Spleen (tissue), 11 donors: Measurements from ENCODE around the gene GALNT15. TPM values are rescaled to one million over a fixed set of nuclear protein-coding genes. Genes with fewer than 3 reads are reported as not detected.

Experiments
- DNase-seq: peaks from one replicate; pipeline ENCODE4 v3.0.0-alpha.2; 2020
- H3K27ac ChIP-seq, 8 donors: fragments of 200-600 bp; sonication (generic) in 7 of 8; 1 replicate in 4 of 8; 2 replicates in 4 of 8; pipeline versions ENCODE4 v1.5.0 to v1.8.0; 2016 to 2021; ENCODE audit warnings: inconsistent platforms in 4 of 8, mild to moderate bottlenecking in 4 of 8, moderate library complexity in 1 of 8
- H3K27me3 ChIP-seq, 7 donors: fragments of 200-600 bp; sonication (generic) in 6 of 7; replicated peaks in 1 of 7; 1 replicate in 4 of 7; 2 replicates in 3 of 7; pipeline versions ENCODE4 v1.5.0 to v1.8.0; 2016 to 2021; ENCODE audit warnings: inconsistent platforms in 3 of 7, mild to moderate bottlenecking in 1 of 7
- H3K36me3 ChIP-seq, 6 donors: fragments of 200-600 bp; sonication (generic) in 5 of 6; 1 replicate in 4 of 6; 2 replicates in 2 of 6; pipeline versions ENCODE4 v1.5.0 to v1.8.0; 2016 to 2021; ENCODE audit warnings: inconsistent platforms in 2 of 6
- H3K4me1 ChIP-seq, 6 donors: fragments of 200-600 bp; sonication (generic) in 5 of 6; 1 replicate in 3 of 6; 2 replicates in 3 of 6; pipeline versions ENCODE4 v1.5.0 to v1.8.0; 2016 to 2021; ENCODE audit warnings: inconsistent platforms in 3 of 6
- H3K4me3 ChIP-seq, 8 donors: fragments of 200-600 bp; sonication (generic) in 7 of 8; 1 replicate in 4 of 8; 2 replicates in 4 of 8; pipeline versions ENCODE4 v1.5.0 to v1.8.0; 2016 to 2021; ENCODE audit warnings: inconsistent platforms in 4 of 8, mild to moderate bottlenecking in 4 of 8, moderate library complexity in 2 of 8
- H3K9me3 ChIP-seq, 8 donors: fragments of 200-600 bp; sonication (generic) in 7 of 8; 1 replicate in 4 of 8; 2 replicates in 4 of 8; pipeline versions ENCODE4 v1.5.0 to v1.8.0; 2016 to 2021; ENCODE audit warnings: inconsistent platforms in 4 of 8
- CTCF ChIP-seq, 11 experiments: fragments of 200-600 bp in 7 of 11; fragments of 450-650 bp in 4 of 11; sonication (generic) in 4 of 11; IDR thresholded peaks in 8 of 11; conservative IDR thresholded peaks in 3 of 11; 1 replicate in 7 of 11; 2 replicates in 4 of 11; pipeline versions ENCODE4 v1.4.0 to v1.8.0; 2016 to 2021; ENCODE audit warnings: antibody characterized with exemption in 11 of 11, inconsistent platforms in 4 of 11, mild to moderate bottlenecking in 1 of 11
- POLR2A ChIP-seq, 3 donors: fragments of 450-650 bp; IDR thresholded peaks; one replicate each; pipeline ENCODE4 v1.5.1; 2017; ENCODE audit warnings: antibody characterized with exemption in 3 of 3, mild to moderate bottlenecking in 1 of 3
- POLR2AphosphoS5 ChIP-seq, 3 donors: sonication (generic); formaldehyde crosslinking; IDR thresholded peaks; one replicate each; pipeline ENCODE4 v1.5.1; 2017; ENCODE audit warnings: antibody characterized with exemption in 3 of 3
- WGBS, 5 donors: extraction: QIAGEN DNeasy Blood & Tissue Kit in 3 of 5; methylation state at CpG; one replicate each; pipeline versions ENCODE4 v1.1.5 to v1.1.7; 2013 to 2018; 5-methylcytosine and 5-hydroxymethylcytosine counted together
- intact Hi-C: fragments of 100-400 bp; cut with DNase I; formaldehyde crosslinking; loops from one replicate; pipeline ENCODE4 v1.15.0; 2023; ENCODE audit warnings: low total_unique reads
- polyA plus RNA-seq, 3 donors: library from polyadenylated mRNA; stranded (reverse); fragments of 200-250 nt; gene quantifications; one replicate each; pipeline ENCODE4 v1.2.1, GENCODE V29; 2013
- total RNA-seq, 7 donors: library from RNA; depleted of rRNA in 3 of 7; stranded (reverse); fragments of >200 nt in 3 of 7; fragmentation: NEBNext Ultra II Directional in 4 of 7; extraction: Animal tissue kit (Norgen Biotek cat#: 25700) in 4 of 7; gene quantifications; one replicate each; pipeline versions ENCODE4 v1.1.0 to v1.2.1, GENCODE V29; 2016 to 2021
- donor health status: healthy with polysubstance abuse.
- donor health status: DM: no; HTN: no; CAD: no; lungs with moderate emphysema.
- donor health status: DM: no; HTN: no; CAD: no.
- donor health status: Bipolar disorder and iron deficiency.
- donor health status: healthy.
- donor health status: DM: no; HTN: no; CAD: no.
- donor health status: DM: yes; HTN: yes; CAD: no.

GALNT15 gene
- total and polyA plus RNA-seq, 10 donors: 2.5 to 147 (median 42.1) TPM

DNA sequence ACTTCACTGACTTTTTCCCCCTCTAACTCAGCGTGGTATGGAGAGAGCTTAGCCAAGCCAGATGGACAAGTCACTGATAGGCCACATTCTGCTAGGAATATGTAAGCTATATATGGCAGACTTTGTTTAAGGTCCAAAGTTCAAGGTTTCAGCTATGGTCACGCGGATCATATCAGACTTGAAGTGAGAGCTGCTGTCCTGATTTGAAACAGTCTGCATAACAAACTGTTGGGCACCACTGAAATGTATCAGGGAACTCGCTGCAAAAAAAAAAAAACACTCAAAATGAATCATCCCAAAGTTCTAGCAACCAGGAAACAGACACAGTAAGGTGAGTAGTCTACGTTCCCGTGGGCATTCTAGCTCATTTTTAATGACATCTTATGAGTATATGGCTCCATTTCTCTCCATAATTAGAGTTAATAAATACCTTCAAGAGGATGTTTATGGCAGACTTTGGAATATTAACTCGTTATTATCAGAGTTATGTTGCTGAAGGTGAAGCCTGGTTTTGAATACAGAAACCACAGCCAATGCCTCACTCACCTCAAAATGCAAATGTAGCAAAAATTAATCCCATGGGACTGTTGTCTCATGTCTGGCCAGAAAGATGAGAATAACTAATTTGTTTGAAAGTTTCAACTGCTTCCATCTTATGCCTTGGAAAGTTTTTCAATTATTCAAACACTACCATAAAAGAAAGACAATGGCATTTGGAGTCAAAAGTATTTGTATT is 77.9 kb downstream of the GALNT15 start:
- Histone ChIP-seq H3K9me3 (no peaks in the 10 kb centered on the region), H3K27ac (no peak overlapping the region), H3K36me3 (peaks cover 0 to 8% (median 0%) of the 10 kb centered on the region in 6 donors), H3K27me3 (no peaks in the 10 kb centered on the region), H3K4me1 (peaks cover 3 to 15% (median 7%) of the 10 kb centered on the region in 6 donors), H3K4me3 (no peak overlapping the region)
- DNase-seq: no peak
- 67 to 73% (median 70%) methylated on average over 7 of the region's 7 CpGs for WGBS, 5 donors
- TF ChIP-seq POLR2AphosphoS5 (IDR thresholded peaks at IDR 0.05): no peak
- TF ChIP-seq POLR2A (IDR thresholded peaks at IDR 0.05): no peak
- no peak for TF ChIP-seq CTCF (IDR thresholded peaks at IDR 0.05 in 8 of 11, conservative IDR thresholded peaks at IDR 0.05 in 3 of 11)
- intact Hi-C loops: no loop called here

GRCh38 chr3:16252988-16253387 is 78.5 kb downstream of the GALNT15 start:
- Histone ChIP-seq H3K9me3 (no peaks in the 10 kb centered on the region), H3K4me1 (peaks cover 0 to 10% (median 3%) of the 10 kb centered on the region in 6 donors), H3K27me3 (no peaks in the 10 kb centered on the region), H3K36me3 (peaks cover 0 to 11% (median 0%) of the 10 kb centered on the region in 6 donors), H3K4me3 (no peak overlapping the region), H3K27ac (peak overlapping the region in 2 of 8 donors; percentile 60 to 78)
- no peak for TF ChIP-seq POLR2A (IDR thresholded peaks at IDR 0.05)
- TF ChIP-seq POLR2AphosphoS5 (IDR thresholded peaks at IDR 0.05): no peak
- TF ChIP-seq CTCF (IDR thresholded peaks at IDR 0.05 in 8 of 11, conservative IDR thresholded peaks at IDR 0.05 in 3 of 11): no peak
- WGBS, 5 donors: 61 to 84% (median 69%) methylated on average over 2 of the region's 2 CpGs
- DNase-seq: no peak
- intact Hi-C loops: no loop called here

- DNase-seq: peak; percentile 59
- no peaks in the 10 kb centered on the region for H3K9me3 ChIP-seq
- no peaks in the 10 kb centered on the region for H3K27me3 ChIP-seq
- H3K36me3 ChIP-seq: peaks cover 0 to 17% (median 2%) of the 10 kb centered on the region in 6 donors
- H3K27ac ChIP-seq: peak overlapping the region in 3 of 8 donors; percentile 50 to 78 (median 60)
- peaks cover 0 to 10% (median 3%) of the 10 kb centered on the region in 6 donors for H3K4me1 ChIP-seq
- 38 to 84% (median 71%) methylated on average over 7 of the region's 7 CpGs for WGBS, 5 donors
- H3K4me3 ChIP-seq: no peak overlapping the region
- intact Hi-C loops: no loop called here
- TF ChIP-seq POLR2AphosphoS5 (IDR thresholded peaks at IDR 0.05): peak in 1 of 3 donors; percentile 61
- no peak for TF ChIP-seq POLR2A (IDR thresholded peaks at IDR 0.05)
Measured at GRCh38 chr3:16253601-16254000, 79.1 kb downstream of the GALNT15 start.

- TF ChIP-seq POLR2AphosphoS5 (IDR thresholded peaks at IDR 0.05): no peak
- whole genome bisulfite sequencing, 5 donors: 63 to 74% (median 65%) methylated on average over 5 of the region's 5 CpGs
- Histone ChIP-seq H3K4me3 (no peak overlapping the region), H3K9me3 (no peaks in the 10 kb centered on the region), H3K27me3 (no peaks in the 10 kb centered on the region), H3K4me1 (peaks cover 0 to 10% (median 3%) of the 10 kb centered on the region in 6 donors), H3K36me3 (peaks cover 0 to 30% (median 13%) of the 10 kb centered on the region in 6 donors), H3K27ac (no peak overlapping the region)
- intact Hi-C loops: no loop called here
- DNase-seq: no peak
Measured at GRCh38 chr3:16254916-16255315, 80.4 kb downstream of the GALNT15 start.

GRCh38 chr3:16255326-16255725 is 80.8 kb downstream of the GALNT15 start:
- H3K4me3 ChIP-seq: no peak overlapping the region
- no peak for TF ChIP-seq CTCF (IDR thresholded peaks at IDR 0.05 in 8 of 11, conservative IDR thresholded peaks at IDR 0.05 in 3 of 11)
- no peak for TF ChIP-seq POLR2AphosphoS5 (IDR thresholded peaks at IDR 0.05)
- TF ChIP-seq POLR2A (IDR thresholded peaks at IDR 0.05): no peak
- intact Hi-C loops: no loop called here
- H3K4me1 ChIP-seq: peaks cover 0 to 10% (median 3%) of the 10 kb centered on the region in 6 donors
- no peak overlapping the region for H3K27ac ChIP-seq
- H3K9me3 ChIP-seq: no peaks in the 10 kb centered on the region
- H3K27me3 ChIP-seq: no peaks in the 10 kb centered on the region
- DNase-seq: no peak
- H3K36me3 ChIP-seq: peaks cover 0 to 34% (median 17%) of the 10 kb centered on the region in 6 donors
- WGBS, 5 donors: 69 to 92% (median 79%) methylated on average over 3 of the region's 3 CpGs
